ENCODE results near the gene GSK3B.
"Not testable (repeated sequence)": the region's sequence is repeated elsewhere in the genome, so short reads cannot be mapped to it uniquely, and the experiment has no call there.

The GSK3B gene

GRCh38 chr3:119893769-119894168 lies 200.5 kb downstream of the GSK3B start:
- H3K4me1 Mint-ChIP-seq (ENCODE audit: low read depth) = peaks cover 8% of the 10 kb centered on the region
- no peak overlapping the region for H3K4me3 Mint-ChIP-seq
- no peaks in the 10 kb centered on the region for H3K27me3 Mint-ChIP-seq (ENCODE audit: low read depth)
- H3K27ac Mint-ChIP-seq = no peak overlapping the region
- H3K9me3 Mint-ChIP-seq = peaks cover 6% of the 10 kb centered on the region
- H3K36me3 Mint-ChIP-seq (ENCODE audit: low read depth) = peaks cover 10% of the 10 kb centered on the region

- peaks cover 23% of the 10 kb centered on the region for H3K36me3 Mint-ChIP-seq (ENCODE audit: low read depth)
- peaks cover 6% of the 10 kb centered on the region for H3K9me3 Mint-ChIP-seq
- H3K27me3 Mint-ChIP-seq (ENCODE audit: low read depth) = no peaks in the 10 kb centered on the region
- H3K4me3 Mint-ChIP-seq = no peak overlapping the region
- H3K27ac Mint-ChIP-seq = no peak overlapping the region
- H3K4me1 Mint-ChIP-seq (ENCODE audit: low read depth) = peaks cover 8% of the 10 kb centered on the region
These were observed 202.1 kb downstream of the GSK3B start for GRCh38 chr3:119891944-119892721.

GRCh38 chr3:119888681-119889080 lies 205.6 kb downstream of the GSK3B start:
- H3K36me3 Mint-ChIP-seq (ENCODE audit: low read depth) = peaks cover 28% of the 10 kb centered on the region
- not testable (repeated sequence) for H3K9me3 Mint-ChIP-seq; H3K27me3 Mint-ChIP-seq (ENCODE audit: low read depth); H3K27ac Mint-ChIP-seq; H3K4me1 Mint-ChIP-seq (ENCODE audit: low read depth); H3K4me3 Mint-ChIP-seq

- no peaks in the 10 kb centered on the region for H3K27me3 Mint-ChIP-seq (ENCODE audit: low read depth)
- no peak overlapping the region for H3K4me3 Mint-ChIP-seq
- H3K9me3 Mint-ChIP-seq = peaks cover 6% of the 10 kb centered on the region
- H3K36me3 Mint-ChIP-seq (ENCODE audit: low read depth) = peaks cover 28% of the 10 kb centered on the region
- H3K27ac Mint-ChIP-seq = no peak overlapping the region
- H3K4me1 Mint-ChIP-seq (ENCODE audit: low read depth) = no peaks in the 10 kb centered on the region
These were observed 208.3 kb downstream of the GSK3B start for GRCh38 chr3:119885746-119886530.

- no peaks in the 10 kb centered on the region for H3K27me3 Mint-ChIP-seq (ENCODE audit: low read depth)
- H3K36me3 Mint-ChIP-seq (ENCODE audit: low read depth) = peaks cover 36% of the 10 kb centered on the region
- H3K4me1 Mint-ChIP-seq (ENCODE audit: low read depth) = no peaks in the 10 kb centered on the region
- H3K27ac Mint-ChIP-seq = no peak overlapping the region
- no peak overlapping the region for H3K4me3 Mint-ChIP-seq
- H3K9me3 Mint-ChIP-seq = peaks cover 2% of the 10 kb centered on the region
These were observed 210.1 kb downstream of the GSK3B start for GRCh38 chr3:119884161-119884557.

- H3K4me1 Mint-ChIP-seq (ENCODE audit: low read depth) = no peaks in the 10 kb centered on the region
- no peaks in the 10 kb centered on the region for H3K9me3 Mint-ChIP-seq
- no peak overlapping the region for H3K4me3 Mint-ChIP-seq
- no peak overlapping the region for H3K27ac Mint-ChIP-seq
- peaks cover 32% of the 10 kb centered on the region for H3K36me3 Mint-ChIP-seq (ENCODE audit: low read depth)
- H3K27me3 Mint-ChIP-seq (ENCODE audit: low read depth) = no peaks in the 10 kb centered on the region
These were observed 210.6 kb downstream of the GSK3B start for GRCh38 chr3:119883461-119884160.

- Mint-ChIP-seq H3K4me1 (ENCODE audit: low read depth) (no peaks in the 10 kb centered on the region), H3K9me3 (no peaks in the 10 kb centered on the region), H3K27me3 (ENCODE audit: low read depth) (no peaks in the 10 kb centered on the region), H3K27ac (no peak overlapping the region), H3K4me3 (no peak overlapping the region), H3K36me3 (ENCODE audit: low read depth) (peaks cover 18% of the 10 kb centered on the region)
These were observed 213.3 kb downstream of the GSK3B start for GRCh38 chr3:119880966-119881365.

- Mint-ChIP-seq H3K36me3 (ENCODE audit: low read depth) (peaks cover 3% of the 10 kb centered on the region), H3K4me3 (no peak overlapping the region), H3K9me3 (no peaks in the 10 kb centered on the region), H3K27ac (no peak overlapping the region), H3K4me1 (ENCODE audit: low read depth) (peaks cover 8% of the 10 kb centered on the region), H3K27me3 (ENCODE audit: low read depth) (no peaks in the 10 kb centered on the region)
These were observed 220.6 kb downstream of the GSK3B start for GRCh38 chr3:119873646-119874045.

- H3K27ac Mint-ChIP-seq = no peak overlapping the region
- peaks cover 15% of the 10 kb centered on the region for H3K4me1 Mint-ChIP-seq (ENCODE audit: low read depth)
- no peaks in the 10 kb centered on the region for H3K27me3 Mint-ChIP-seq (ENCODE audit: low read depth)
- H3K9me3 Mint-ChIP-seq = no peaks in the 10 kb centered on the region
- peaks cover 4% of the 10 kb centered on the region for H3K36me3 Mint-ChIP-seq (ENCODE audit: low read depth)
- H3K4me3 Mint-ChIP-seq = no peak overlapping the region
These were observed 221.5 kb downstream of the GSK3B start for GRCh38 chr3:119872773-119873172.

- Mint-ChIP-seq H3K27ac (no peak overlapping the region), H3K27me3 (ENCODE audit: low read depth) (no peaks in the 10 kb centered on the region), H3K4me1 (ENCODE audit: low read depth) (peaks cover 15% of the 10 kb centered on the region), H3K36me3 (ENCODE audit: low read depth) (peaks cover 9% of the 10 kb centered on the region), H3K4me3 (no peak overlapping the region), H3K9me3 (no peaks in the 10 kb centered on the region)
These were observed 222.7 kb downstream of the GSK3B start for GRCh38 chr3:119871571-119871970.

- no peak overlapping the region for H3K4me3 Mint-ChIP-seq
- peaks cover 9% of the 10 kb centered on the region for H3K36me3 Mint-ChIP-seq (ENCODE audit: low read depth)
- H3K9me3 Mint-ChIP-seq = no peaks in the 10 kb centered on the region
- peaks cover 15% of the 10 kb centered on the region for H3K4me1 Mint-ChIP-seq (ENCODE audit: low read depth)
- no peak overlapping the region for H3K27ac Mint-ChIP-seq
- H3K27me3 Mint-ChIP-seq (ENCODE audit: low read depth) = no peaks in the 10 kb centered on the region
These were observed 223.7 kb downstream of the GSK3B start for GRCh38 chr3:119870512-119870911.

- Mint-ChIP-seq H3K9me3 (peaks cover 3% of the 10 kb centered on the region), H3K4me3 (no peak overlapping the region)
These were observed 229.8 kb downstream of the GSK3B start for GRCh38 chr3:119864476-119864875.

GRCh38 chr3:119862616-119863015 lies 231.6 kb downstream of the GSK3B start:
- H3K27ac Mint-ChIP-seq = no peak overlapping the region
- peaks cover 41% of the 10 kb centered on the region for H3K36me3 Mint-ChIP-seq (ENCODE audit: low read depth)
- no peak overlapping the region for H3K4me3 Mint-ChIP-seq
- peaks cover 4% of the 10 kb centered on the region for H3K9me3 Mint-ChIP-seq
- no peaks in the 10 kb centered on the region for H3K27me3 Mint-ChIP-seq (ENCODE audit: low read depth)
- no peaks in the 10 kb centered on the region for H3K4me1 Mint-ChIP-seq (ENCODE audit: low read depth)

More at GRCh38 chr3:119864476-119864875, 229.8 kb downstream of the GSK3B start:
- no peak overlapping the region for H3K27ac Mint-ChIP-seq
- no peaks in the 10 kb centered on the region for H3K27me3 Mint-ChIP-seq (ENCODE audit: low read depth)
- H3K4me1 Mint-ChIP-seq (ENCODE audit: low read depth) = peaks cover 8% of the 10 kb centered on the region
- peaks cover 33% of the 10 kb centered on the region for H3K36me3 Mint-ChIP-seq (ENCODE audit: low read depth)

- Mint-ChIP-seq H3K4me1 (ENCODE audit: low read depth) (no peaks in the 10 kb centered on the region), H3K36me3 (ENCODE audit: low read depth) (peaks cover 44% of the 10 kb centered on the region), H3K27ac (no peak overlapping the region), H3K9me3 (peaks cover 11% of the 10 kb centered on the region), H3K27me3 (ENCODE audit: low read depth) (no peaks in the 10 kb centered on the region), H3K4me3 (no peak overlapping the region)
These were observed 232.6 kb downstream of the GSK3B start for GRCh38 chr3:119861681-119862080.
